ENCODE measurements around the gene COL6A2. TPM values are rescaled to one million over a fixed set of nuclear protein-coding genes. Genes with fewer than 3 reads are reported as not detected.

Gene COL6A2
- total RNA-seq, 1 donor from 2014 or later = 227 TPM

GRCh38 chr21:46079352-46080170 lies 18.4 kb upstream of the COL6A2 start:
- no peaks in the 10 kb centered on the region for H3K4me1 ChIP-seq
- H3K9me3 ChIP-seq = no peaks in the 10 kb centered on the region
- H3K27ac ChIP-seq = no peak overlapping the region
- H3K27me3 ChIP-seq (ENCODE audit: low read depth) = peaks cover 14% of the 10 kb centered on the region
- no peaks in the 10 kb centered on the region for H3K36me3 ChIP-seq
- DNase-seq = peak; percentile 41
- H3K4me3 ChIP-seq = no peak overlapping the region
- no peak for ATAC-seq
- no peak for TF ChIP-seq CTCF (IDR thresholded peaks at IDR 0.05)
- intact Hi-C loops (cut with DNase I) = no loop called here

- TF ChIP-seq CTCF (IDR thresholded peaks at IDR 0.05) = no peak
- Histone ChIP-seq H3K4me1 (no peaks in the 10 kb centered on the region), H3K36me3 (no peaks in the 10 kb centered on the region), H3K9me3 (no peaks in the 10 kb centered on the region), H3K27me3 (ENCODE audit: low read depth) (peaks cover 15% of the 10 kb centered on the region), H3K4me3 (no peak overlapping the region), H3K27ac (no peak overlapping the region)
- ATAC-seq = peak in 1 of 2 donors; percentile 4
- intact Hi-C loops (cut with DNase I) = no loop called here
- peak; percentile 47 for DNase-seq
These were observed 17.5 kb upstream of the COL6A2 start for GRCh38 chr21:46080171-46081021.

- H3K27ac ChIP-seq = no peak overlapping the region
These were observed 16.7 kb upstream of the COL6A2 start for GRCh38 chr21:46081022-46081861.

GRCh38 chr21:46081862-46082712 lies 15.8 kb upstream of the COL6A2 start:
- Histone ChIP-seq H3K36me3 (no peaks in the 10 kb centered on the region), H3K4me1 (no peaks in the 10 kb centered on the region), H3K9me3 (no peaks in the 10 kb centered on the region), H3K4me3 (no peak overlapping the region), H3K27ac (no peak overlapping the region), H3K27me3 (ENCODE audit: low read depth) (peaks cover 15% of the 10 kb centered on the region)
- no peak for TF ChIP-seq CTCF (IDR thresholded peaks at IDR 0.05)
- intact Hi-C loops (cut with DNase I) = no loop called here
- DNase-seq (peak; percentile 35), ATAC-seq (peak in 1 of 2 donors; percentile 11)

More at GRCh38 chr21:46081022-46081861, 16.7 kb upstream of the COL6A2 start:
- Histone ChIP-seq H3K4me3 (no peak overlapping the region), H3K4me1 (no peaks in the 10 kb centered on the region), H3K36me3 (no peaks in the 10 kb centered on the region), H3K27me3 (ENCODE audit: low read depth) (peaks cover 15% of the 10 kb centered on the region), H3K9me3 (no peaks in the 10 kb centered on the region)
- peak; percentile 31 for DNase-seq
- intact Hi-C loops (cut with DNase I) = no loop called here
- peak in 1 of 2 donors; percentile 3 for ATAC-seq
- TF ChIP-seq CTCF (IDR thresholded peaks at IDR 0.05) = no peak
